DND-41 (cell line): ENCODE results near the gene KRT5.

Experiments
- ATAC-seq: fragments of 200-7000 bp; cut with Tn5 transposase; 3 replicates; pipeline ENCODE4 v1.9.1; 2021; ENCODE audit warnings: low read depth; ENCODE audit not compliant: insufficient read depth
- DNase-seq: peaks from one replicate; pipeline ENCODE4 v3.0.0-alpha.2; 2020
- H2AFZ ChIP-seq: 2 replicates; pipeline ENCODE4 v1.6.0; 2012; ENCODE audit warnings: low read depth, low read length
- H3K27ac ChIP-seq: 2 replicates; pipeline ENCODE4 v1.5.1; 2012; ENCODE audit warnings: low read length, inconsistent platforms
- H3K27me3 ChIP-seq: fragments of 200-600 bp; sonication (generic); 2 replicates; pipeline ENCODE4 v1.6.0; 2012; ENCODE audit warnings: low read length, mild to moderate bottlenecking, inconsistent platforms; ENCODE audit not compliant: insufficient read depth, poor library complexity
- H3K36me3 ChIP-seq: 2 replicates; pipeline ENCODE4 v1.5.1; 2012; ENCODE audit warnings: low read length, inconsistent platforms; ENCODE audit not compliant: insufficient read depth
- H3K4me1 ChIP-seq: 2 replicates; pipeline ENCODE4 v1.5.1; 2012; ENCODE audit warnings: mild to moderate bottlenecking, low read length; ENCODE audit not compliant: insufficient read depth
- H3K4me2 ChIP-seq: 2 replicates; pipeline ENCODE4 v1.6.0; 2012; ENCODE audit warnings: mild to moderate bottlenecking, moderate library complexity, low read length, inconsistent platforms; ENCODE audit not compliant: insufficient read depth
- H3K4me3 ChIP-seq, 2 experiments: fragments of 200-600 bp in 1 of 2; shearing (Covaris generic) in 1 of 2; 2 replicates each; pipeline ENCODE4 v1.5.1; 2012 to 2016; ENCODE audit warnings: inconsistent platforms in 2 of 2, low read length in 2 of 2, mild to moderate bottlenecking in 2 of 2, low read depth in 1 of 2, moderate library complexity in 1 of 2
- H3K79me2 ChIP-seq: 2 replicates; pipeline ENCODE4 v1.6.0; 2012; ENCODE audit warnings: low read length, inconsistent platforms; ENCODE audit not compliant: insufficient read depth
- H3K9ac ChIP-seq: 2 replicates; pipeline ENCODE4 v1.6.0; 2012; ENCODE audit warnings: low read depth, mild to moderate bottlenecking, inconsistent platforms, low read length, moderate library complexity
- H3K9me3 ChIP-seq: 2 replicates; pipeline ENCODE4 v1.5.1; 2012; ENCODE audit warnings: low read length, moderate library complexity, mild to moderate bottlenecking, inconsistent platforms; ENCODE audit not compliant: insufficient read depth, severe bottlenecking
- H4K20me1 ChIP-seq: 2 replicates; pipeline ENCODE4 v1.6.0; 2012; ENCODE audit warnings: low read length; ENCODE audit not compliant: insufficient read depth
- CTCF ChIP-seq: IDR thresholded peaks from 2 replicates; pipeline ENCODE4 v1.5.1; 2012; ENCODE audit warnings: borderline replicate concordance, low read length, moderate library complexity, mild to moderate bottlenecking; ENCODE audit not compliant: poor library complexity, severe bottlenecking; ENCODE audit errors: extremely low read depth
- EZH2 ChIP-seq: IDR thresholded peaks from 3 replicates; pipeline ENCODE4 v1.6.1; 2012; ENCODE audit warnings: borderline replicate concordance, low read depth, mild to moderate bottlenecking, moderate library complexity, low read length, inconsistent platforms; ENCODE audit not compliant: severe bottlenecking

Gene KRT5

GRCh38 chr12:52486166-52487105 is 33.8 kb downstream of the KRT5 start:
- Histone ChIP-seq H3K27ac (no peak overlapping the region), H3K4me3 (no peak overlapping the region), H3K79me2 (no peaks in the 10 kb centered on the region), H3K9me3 (no peaks in the 10 kb centered on the region), H2AFZ (no peak overlapping the region), H3K4me2 (no peak overlapping the region), H3K36me3 (no peaks in the 10 kb centered on the region), H3K9ac (no peak overlapping the region), H3K27me3 (peaks cover under 1% of the 10 kb centered on the region), H3K4me1 (no peaks in the 10 kb centered on the region), H4K20me1 (no peaks in the 10 kb centered on the region)
- no peak for DNase-seq
- no peak for ATAC-seq
- TF ChIP-seq EZH2: no peak
- no peak for TF ChIP-seq CTCF

GRCh38 chr12:52480073-52480472 is 40.1 kb downstream of the KRT5 start:
- Histone ChIP-seq H3K27me3 (no peaks in the 10 kb centered on the region), H3K27ac (no peak overlapping the region), H3K4me2 (no peak overlapping the region), H3K4me3 (no peak overlapping the region), H3K36me3 (no peaks in the 10 kb centered on the region), H2AFZ (no peak overlapping the region), H3K79me2 (no peaks in the 10 kb centered on the region), H3K9me3 (no peaks in the 10 kb centered on the region), H3K4me1 (no peaks in the 10 kb centered on the region), H3K9ac (no peak overlapping the region), H4K20me1 (no peaks in the 10 kb centered on the region)
- TF ChIP-seq CTCF (no peak), EZH2 (no peak)
- ATAC-seq (no peak), DNase-seq (no peak)

- Histone ChIP-seq H3K4me2 (no peak overlapping the region), H3K9me3 (no peaks in the 10 kb centered on the region), H3K9ac (no peak overlapping the region), H3K27ac (no peak overlapping the region), H3K4me3 (no peak overlapping the region), H3K4me1 (no peaks in the 10 kb centered on the region), H3K79me2 (no peaks in the 10 kb centered on the region), H3K36me3 (no peaks in the 10 kb centered on the region), H3K27me3 (no peaks in the 10 kb centered on the region), H2AFZ (no peak overlapping the region), H4K20me1 (no peaks in the 10 kb centered on the region)
- ATAC-seq: no peak
- no peak for DNase-seq
- TF ChIP-seq CTCF: no peak
- no peak for TF ChIP-seq EZH2
These were observed 42.5 kb downstream of the KRT5 start for GRCh38 chr12:52477651-52478050.
